NT2/D1 (cell line): ENCODE data around the gene OSBP2.

ENCODE experiments used
- SUZ12 ChIP-seq: IDR thresholded peaks from 2 replicates; pipeline ENCODE4 v1.6.1; 2011; ENCODE audit not compliant: insufficient read length, insufficient read depth; ENCODE audit errors: extremely low read depth
- YY1 ChIP-seq: IDR thresholded peaks from 2 replicates; pipeline ENCODE4 v1.6.1; 2011; ENCODE audit not compliant: insufficient read length, insufficient read depth
- ZNF274 ChIP-seq: IDR thresholded peaks from 2 replicates; pipeline ENCODE4 v1.6.1; 2011; ENCODE audit warnings: mild to moderate bottlenecking, low read depth, low read length

- no peak for TF ChIP-seq SUZ12
- TF ChIP-seq ZNF274: no peak
- TF ChIP-seq YY1: no peak
These were observed 87.9 kb downstream of the OSBP2 start for GRCh38 chr22:30782613-30783012.
